IPS DF 6.9 (cell line): ENCODE results near the gene RFX1.
A peak's percentile ranks its signal among the peaks of the same experiment; 100 is the strongest.
"Not testable (repeated sequence)": the region's sequence is repeated elsewhere in the genome, so short reads cannot be mapped to it uniquely, and the experiment has no call there.

ENCODE experiments used
- DNase-seq: peaks from one replicate; pipeline ENCODE4 v3.0.0-alpha.2; 2013; ENCODE audit warnings: low read depth, low spot score
- H3K27ac ChIP-seq: one replicate; pipeline ENCODE4 v1.5.1; 2013; ENCODE audit warnings: low read length, control low read depth
- H3K27me3 ChIP-seq: 2 replicates; pipeline ENCODE4 v1.6.1; 2013; ENCODE audit warnings: mild to moderate bottlenecking, low read length; ENCODE audit not compliant: control insufficient read depth, insufficient read depth
- H3K36me3 ChIP-seq: 2 replicates; pipeline ENCODE4 v1.6.1; 2013; ENCODE audit warnings: low read length; ENCODE audit not compliant: control insufficient read depth, insufficient read depth
- H3K4me1 ChIP-seq: 2 replicates; pipeline ENCODE4 v1.6.1; 2013; ENCODE audit warnings: low read length; ENCODE audit not compliant: control insufficient read depth, insufficient read depth
- H3K4me3 ChIP-seq: 2 replicates; pipeline ENCODE4 v1.5.1; 2013; ENCODE audit warnings: mild to moderate bottlenecking, low read length
- H3K9me3 ChIP-seq: 2 replicates; pipeline ENCODE4 v1.6.1; 2013; ENCODE audit warnings: low read length, inconsistent platforms; ENCODE audit not compliant: control insufficient read depth, insufficient read depth
- WGBS: extraction: QIAGEN DNeasy Blood & Tissue Kit; methylation state at CpG from one replicate; pipeline ENCODE4 v1.1.7; 2013; ENCODE audit warnings: mixed read lengths, missing lambda C conversion rate; ENCODE audit not compliant: insufficient read length, insufficient coverage; 5-methylcytosine and 5-hydroxymethylcytosine counted together

The RFX1 gene

GRCh38 chr19:13968999-13969398 is 37.1 kb downstream of the RFX1 start:
- H3K4me3 ChIP-seq = no peak overlapping the region
- H3K36me3 ChIP-seq = peaks cover 24% of the 10 kb centered on the region
- no CpG with 5 or more reads among the region's 18 CpGs for WGBS
- no peaks in the 10 kb centered on the region for H3K27me3 ChIP-seq
- DNase-seq = no peak
- no peak overlapping the region for H3K27ac ChIP-seq
- no peaks in the 10 kb centered on the region for H3K4me1 ChIP-seq
- H3K9me3 ChIP-seq = no peaks in the 10 kb centered on the region

DNA sequence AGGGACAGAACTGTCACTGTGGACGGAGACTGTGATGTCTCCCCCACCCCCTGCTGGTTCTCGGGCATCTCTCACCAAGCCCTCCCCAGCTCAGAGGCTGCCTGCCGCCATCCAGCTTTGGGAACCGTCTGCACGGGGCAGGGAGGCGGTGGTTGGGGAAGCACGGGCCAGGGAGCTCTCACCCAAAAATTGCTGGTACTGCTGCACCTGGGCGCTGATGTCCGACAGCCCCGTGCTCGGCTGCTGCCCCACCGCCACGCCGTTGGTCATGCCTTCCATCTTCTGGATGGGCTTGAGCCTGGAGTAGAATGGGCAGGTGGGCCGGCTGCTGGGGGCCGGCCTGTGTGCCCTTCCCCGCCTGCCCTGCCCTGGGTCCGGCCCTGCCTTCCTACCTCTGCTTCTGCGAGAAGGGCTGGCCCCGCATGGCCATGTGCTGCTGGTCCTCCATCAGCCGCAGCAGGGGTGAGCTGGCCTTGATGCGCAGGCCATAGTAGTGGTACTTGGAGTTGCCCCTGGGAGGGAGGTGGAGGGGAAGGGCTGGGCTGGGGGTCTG is 37.7 kb downstream of the RFX1 start:
- no peak for DNase-seq
- no peaks in the 10 kb centered on the region for H3K27me3 ChIP-seq
- H3K36me3 ChIP-seq = peaks cover 24% of the 10 kb centered on the region
- H3K9me3 ChIP-seq = no peaks in the 10 kb centered on the region
- no peaks in the 10 kb centered on the region for H3K4me1 ChIP-seq
- H3K4me3 ChIP-seq = no peak overlapping the region; the same call in 1 of the 2 replicates
- no CpG with 5 or more reads among the region's 22 CpGs for WGBS
- no peak overlapping the region for H3K27ac ChIP-seq

DNA sequence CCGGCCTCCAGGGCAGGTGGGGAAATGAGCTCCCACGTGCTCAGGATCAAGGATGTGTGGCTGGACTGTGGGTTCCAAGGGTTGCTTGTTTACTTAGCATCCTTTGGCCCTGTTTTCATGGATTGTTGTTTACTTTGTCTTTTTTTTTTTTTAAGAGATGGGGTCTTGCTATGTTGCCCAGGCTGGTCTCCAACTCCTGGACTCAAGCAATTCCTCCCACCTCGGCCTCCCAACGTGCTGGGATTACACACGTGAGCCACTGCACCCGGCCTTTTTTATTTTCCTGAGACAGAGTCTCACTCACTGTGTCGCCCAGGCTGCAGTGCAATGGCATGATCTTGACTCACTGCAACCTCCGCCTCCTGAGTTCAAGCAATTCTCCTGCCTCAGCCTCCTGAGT is 38.9 kb downstream of the RFX1 start:
- peaks cover 24% of the 10 kb centered on the region for H3K36me3 ChIP-seq
- H3K27ac ChIP-seq, H3K4me3 ChIP-seq, H3K27me3 ChIP-seq, H3K4me1 ChIP-seq, DNase-seq, H3K9me3 ChIP-seq: not testable (repeated sequence)
- WGBS = no CpG with 5 or more reads among the region's 8 CpGs

GRCh38 chr19:13966684-13967128 is 39.4 kb downstream of the RFX1 start:
- no peaks in the 10 kb centered on the region for H3K27me3 ChIP-seq
- H3K4me3 ChIP-seq = no peak overlapping the region
- H3K4me1 ChIP-seq = no peaks in the 10 kb centered on the region
- peaks cover 24% of the 10 kb centered on the region for H3K36me3 ChIP-seq
- H3K27ac ChIP-seq = no peak overlapping the region
- DNase-seq = no peak
- no CpG with 5 or more reads among the region's 14 CpGs for WGBS
- no peaks in the 10 kb centered on the region for H3K9me3 ChIP-seq

DNA sequence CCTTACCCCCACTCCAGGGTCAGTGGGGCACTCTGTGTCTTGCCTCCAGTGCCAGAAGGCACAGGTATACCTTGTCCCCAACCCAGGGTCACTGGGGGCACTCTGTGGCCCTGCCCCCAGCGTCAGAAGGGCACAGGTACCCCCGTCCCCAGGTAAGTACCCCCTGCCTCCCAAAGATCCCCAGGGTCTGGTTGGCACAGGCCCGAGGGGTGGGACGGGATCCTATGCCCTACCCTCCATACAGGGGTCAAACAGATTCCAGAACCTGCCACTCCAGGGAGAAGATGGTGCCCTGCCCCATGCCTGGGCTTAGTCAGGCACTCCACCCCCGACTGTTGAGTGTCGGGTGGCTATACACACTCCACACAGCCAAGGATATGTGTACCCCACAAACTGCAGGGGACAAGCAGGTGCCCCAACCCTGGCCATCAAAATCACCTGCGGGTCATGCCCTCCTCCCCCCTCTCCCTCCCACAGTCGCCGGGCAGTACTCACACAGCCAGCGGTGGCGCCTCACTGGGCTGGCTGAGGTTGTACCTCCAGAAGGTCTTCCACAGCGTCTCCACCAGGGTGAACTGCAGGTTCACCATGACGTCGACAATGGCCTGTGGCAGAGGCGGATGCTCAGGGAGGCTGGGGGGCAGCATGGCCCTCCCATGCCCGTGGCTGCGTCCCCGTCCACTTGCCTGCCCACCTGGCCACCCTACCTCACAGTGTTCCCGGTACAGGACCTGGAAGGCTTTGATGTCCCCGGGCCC is 40.0 kb downstream of the RFX1 start:
- Histone ChIP-seq H3K27ac (no peak overlapping the region), H3K36me3 (peaks cover 24% of the 10 kb centered on the region), H3K4me3 (no peak overlapping the region), H3K4me1 (no peaks in the 10 kb centered on the region), H3K9me3 (no peaks in the 10 kb centered on the region), H3K27me3 (no peaks in the 10 kb centered on the region)
- DNase-seq = no peak
- no CpG with 5 or more reads among the region's 20 CpGs for WGBS

DNA sequence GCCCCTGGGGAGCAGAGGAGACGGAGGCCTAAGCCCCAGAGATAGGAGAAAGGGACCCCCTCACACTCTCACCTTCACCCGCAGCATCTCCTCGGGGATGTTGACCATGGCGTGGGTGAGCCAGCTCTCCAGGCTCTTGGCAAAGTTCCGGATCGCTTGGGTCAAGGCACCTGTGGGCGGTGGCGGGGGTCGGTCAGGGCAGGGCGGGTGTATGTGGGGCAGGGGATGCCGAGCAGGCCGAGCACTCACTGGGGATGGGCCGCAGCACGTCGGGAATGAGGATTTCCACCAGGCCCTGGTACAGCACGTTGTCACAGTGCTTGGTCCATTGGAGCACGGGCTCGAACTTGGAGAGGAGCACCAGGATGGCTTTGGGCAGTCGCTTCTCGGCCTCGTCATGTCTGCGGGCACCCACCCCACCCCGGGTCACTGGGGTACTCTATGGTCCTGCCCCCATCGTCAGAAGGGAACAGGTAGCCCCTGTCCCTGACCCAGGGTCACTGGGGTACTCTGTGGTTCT is 40.7 kb downstream of the RFX1 start:
- Histone ChIP-seq H3K4me1 (no peaks in the 10 kb centered on the region), H3K27ac (no peak overlapping the region), H3K27me3 (no peaks in the 10 kb centered on the region), H3K4me3 (no peak overlapping the region), H3K36me3 (peaks cover 30% of the 10 kb centered on the region), H3K9me3 (no peaks in the 10 kb centered on the region)
- WGBS = no CpG with 5 or more reads among the region's 24 CpGs
- DNase-seq = no peak

DNA sequence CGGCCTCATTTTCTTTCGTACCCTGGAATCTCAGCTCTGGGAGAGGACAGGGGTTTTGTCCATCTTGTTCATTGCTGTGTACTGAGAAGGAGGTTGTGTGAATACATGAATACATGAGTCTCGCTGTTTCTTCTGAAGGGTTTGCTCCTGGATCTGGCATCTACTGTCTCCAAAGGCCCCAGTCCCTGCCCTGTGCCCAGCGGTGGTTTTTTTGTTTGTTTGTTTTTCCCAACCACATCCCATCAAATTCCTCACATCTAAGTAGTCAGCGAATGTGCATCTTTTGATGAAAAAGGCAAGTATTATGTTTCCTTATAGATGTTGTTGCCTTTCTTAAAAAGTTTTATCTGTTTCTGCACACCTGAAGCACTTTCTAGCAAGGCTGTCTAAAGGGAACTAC is 41.3 kb downstream of the RFX1 start:
- no peak for DNase-seq
- Histone ChIP-seq H3K36me3 (peaks cover 33% of the 10 kb centered on the region), H3K4me1 (no peaks in the 10 kb centered on the region), H3K4me3 (no peak overlapping the region), H3K27me3 (no peaks in the 10 kb centered on the region), H3K27ac (no peak overlapping the region), H3K9me3 (no peaks in the 10 kb centered on the region)
- no CpG with 5 or more reads among the region's 5 CpGs for WGBS

DNA sequence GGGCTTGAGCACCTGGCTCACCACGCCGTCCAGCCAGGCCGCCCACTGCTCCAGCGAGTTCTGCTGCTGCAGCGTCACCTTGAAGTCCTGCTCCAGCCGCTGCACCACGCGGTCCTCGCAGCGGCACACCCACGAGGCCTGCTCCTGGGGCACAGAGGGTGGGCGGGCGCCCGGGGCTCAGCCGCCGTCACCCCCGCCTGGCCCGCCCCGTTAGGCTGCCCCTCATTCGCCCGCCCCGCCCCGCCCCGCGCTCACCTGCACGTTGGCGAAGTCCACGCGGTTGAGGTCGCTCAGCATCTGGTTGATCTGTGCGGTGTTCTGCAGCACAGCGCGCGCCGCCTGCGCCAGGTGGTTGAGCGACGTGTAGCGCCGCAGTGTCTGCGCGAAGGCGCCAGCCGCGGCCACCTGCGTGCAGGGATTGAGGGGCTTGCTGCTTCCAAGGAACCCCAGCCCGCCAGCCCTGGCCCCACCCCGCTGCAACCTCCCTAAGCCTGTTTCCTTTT is 42.5 kb downstream of the RFX1 start:
- Histone ChIP-seq H3K9me3 (no peaks in the 10 kb centered on the region), H3K36me3 (peaks cover 32% of the 10 kb centered on the region), H3K4me3 (peak overlapping the region; percentile 51; the same call in 1 of the 2 replicates), H3K27me3 (no peaks in the 10 kb centered on the region), H3K4me1 (no peaks in the 10 kb centered on the region), H3K27ac (no peak overlapping the region)
- no peak for DNase-seq
- no CpG with 5 or more reads among the region's 48 CpGs for WGBS

GRCh38 chr19:13962699-13963602 is 43.2 kb downstream of the RFX1 start:
- H3K36me3 ChIP-seq = peaks cover 28% of the 10 kb centered on the region

More at GRCh38 chr19:13962699-13963602, 43.2 kb downstream of the RFX1 start:
- Histone ChIP-seq H3K4me1 (no peaks in the 10 kb centered on the region), H3K9me3 (no peaks in the 10 kb centered on the region), H3K27ac (no peak overlapping the region), H3K4me3 (peak overlapping the region; percentile 51; the same call in 1 of the 2 replicates), H3K27me3 (no peaks in the 10 kb centered on the region)
- no CpG with 5 or more reads among the region's 89 CpGs for whole genome bisulfite sequencing
- no peak for DNase-seq
